Gastrocnemius medialis (tissue), 4 donors: ENCODE results near the gene ARHGAP1. TPM values are rescaled to one million over a fixed set of nuclear protein-coding genes. Genes with fewer than 3 reads are reported as not detected.
"Not testable (repeated sequence)": the region's sequence is repeated elsewhere in the genome, so short reads cannot be mapped to it uniquely, and the experiment has no call there.

Source experiments
- ATAC-seq, 2 donors: fragments of 150-250 bp; one replicate each; pipeline ENCODE4 v1.9.1; 2016
- DNase-seq, 2 donors: peaks; one replicate each; pipeline ENCODE4 v3.0.0-alpha.2; 2019
- H3K27ac ChIP-seq, 4 donors: fragments of 200-600 bp; sonication (generic); 1 replicate in 1 of 4; 2 replicates in 3 of 4; pipeline ENCODE4 v1.5.1; 2016 to 2018; ENCODE audit warnings: mild to moderate bottlenecking in 2 of 4, moderate library complexity in 1 of 4
- H3K27me3 ChIP-seq, 3 donors: fragments of 200-600 bp; sonication (generic) in 2 of 3; 1 replicate in 1 of 3; 2 replicates in 2 of 3; pipeline versions ENCODE4 v1.5.1 to v1.6.0; 2016 to 2019; ENCODE audit warnings: mild to moderate bottlenecking in 1 of 3, moderate library complexity in 1 of 3
- H3K36me3 ChIP-seq, 2 donors: fragments of 200-600 bp; sonication (generic) in 1 of 2; one replicate each; pipeline ENCODE4 v1.5.1; 2017 to 2018
- H3K4me1 ChIP-seq, 2 donors: fragments of 200-600 bp; sonication (generic) in 1 of 2; one replicate each; pipeline ENCODE4 v1.5.1; 2016 to 2017; ENCODE audit warnings: mild to moderate bottlenecking in 2 of 2
- H3K4me3 ChIP-seq, 4 donors: fragments of 200-600 bp; sonication (generic) in 3 of 4; 1 replicate in 1 of 4; 2 replicates in 3 of 4; pipeline ENCODE4 v1.5.1; 2016 to 2019; ENCODE audit warnings: mild to moderate bottlenecking in 2 of 4
- H3K9me3 ChIP-seq, 3 donors: fragments of 200-600 bp; sonication (generic) in 2 of 3; 1 replicate in 1 of 3; 2 replicates in 2 of 3; pipeline ENCODE4 v1.5.1; 2016 to 2019
- CTCF ChIP-seq, 5 experiments: fragments of 450-650 bp in 3 of 5; fragments of 200-600 bp in 2 of 5; sonication (generic) in 2 of 5; IDR thresholded peaks in 4 of 5; conservative IDR thresholded peaks in 1 of 5; 1 replicate in 4 of 5; 2 replicates in 1 of 5; pipeline ENCODE4 v1.5.1; 2016 to 2019; ENCODE audit warnings: antibody characterized with exemption in 5 of 5, mild to moderate bottlenecking in 3 of 5, moderate library complexity in 3 of 5
- POLR2A ChIP-seq, 2 donors: fragments of 450-650 bp; IDR thresholded peaks; one replicate each; pipeline ENCODE4 v1.6.1; 2017; ENCODE audit warnings: antibody characterized with exemption in 2 of 2, mild to moderate bottlenecking in 2 of 2, moderate library complexity in 2 of 2
- in situ Hi-C, 4 donors: fragments of 200-750 bp; cut with MboI; loops; one replicate each; pipeline versions ENCODE4 v1.15.0 to v1.8.0; 2017; ENCODE audit warnings: low sequenced_read_pairs in 4 of 4
- intact Hi-C: fragments of 100-400 bp; cut with DNase I; formaldehyde crosslinking; loops from one replicate; pipeline ENCODE4 v1.15.1; 2023; ENCODE audit warnings: low total_unique reads
- total RNA-seq, 4 donors: library from RNA; depleted of rRNA; stranded (reverse); fragments of >200 nt; gene quantifications; one replicate each; pipeline versions ENCODE4 v1.1.0 to v1.2.3, GENCODE V29; 2016

ARHGAP1 gene
- total RNA-seq, 4 donors from 2014 or later, result 11.1 to 34.8 (median 24.6) TPM

- Histone ChIP-seq H3K36me3 (no peaks in the 10 kb centered on the region), H3K27ac (no peak overlapping the region), H3K9me3 (no peaks in the 10 kb centered on the region), H3K4me1 (no peaks in the 10 kb centered on the region), H3K4me3 (no peak overlapping the region), H3K27me3 (no peaks in the 10 kb centered on the region)
- no peak for TF ChIP-seq CTCF (IDR thresholded peaks at IDR 0.05 in 4 of 5, conservative IDR thresholded peaks at IDR 0.05 in 1 of 5)
- no peak for TF ChIP-seq POLR2A (IDR thresholded peaks at IDR 0.05)
- DNase-seq (no peak), ATAC-seq (no peak)
- intact Hi-C loops, result no loop called here
- in situ Hi-C loops, result no loop called here
Observed at GRCh38 chr11:46721286-46721685, 20.9 kb upstream of the ARHGAP1 start.

DNA sequence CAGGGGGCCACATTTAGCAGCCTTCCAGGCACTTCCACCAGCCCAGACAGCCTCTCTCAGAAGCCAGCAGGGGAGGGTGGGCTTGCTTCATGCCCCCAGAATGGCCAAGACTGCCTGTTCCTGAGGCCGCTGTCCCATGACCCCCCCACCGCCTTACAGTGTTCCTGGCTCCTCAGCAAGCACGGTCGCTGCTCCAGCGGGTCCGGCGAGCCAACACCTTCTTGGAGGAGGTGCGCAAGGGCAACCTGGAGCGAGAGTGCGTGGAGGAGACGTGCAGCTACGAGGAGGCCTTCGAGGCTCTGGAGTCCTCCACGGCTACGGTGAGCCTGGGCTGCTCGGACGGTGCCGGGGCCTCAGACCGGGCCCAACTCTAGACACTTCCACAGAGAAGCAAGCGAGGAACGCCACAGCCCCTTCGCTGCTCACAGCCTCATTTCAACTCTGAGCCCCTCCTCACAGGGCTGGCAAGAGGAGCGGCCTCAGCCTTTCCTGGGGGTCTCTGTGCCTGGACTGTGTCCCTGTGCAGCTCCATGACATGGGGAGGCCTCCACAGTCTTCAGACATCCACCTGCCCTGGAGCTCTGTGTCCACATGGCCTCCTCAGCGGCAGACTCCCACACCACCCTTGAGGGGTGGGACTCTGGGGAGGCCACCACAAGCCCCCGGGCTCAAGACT is 19.3 kb upstream of the ARHGAP1 start:
- Histone ChIP-seq H3K9me3 (no peaks in the 10 kb centered on the region), H3K4me1 (peaks cover 0 to 4% of the 10 kb centered on the region in 2 donors), H3K36me3 (no peaks in the 10 kb centered on the region), H3K27ac (no peak overlapping the region), H3K4me3 (no peak overlapping the region), H3K27me3 (no peaks in the 10 kb centered on the region)
- ATAC-seq (no peak), DNase-seq (no peak)
- intact Hi-C loops, result no loop called here
- in situ Hi-C loops, result no loop called here
- TF ChIP-seq CTCF (IDR thresholded peaks at IDR 0.05 in 4 of 5, conservative IDR thresholded peaks at IDR 0.05 in 1 of 5) (no peak), POLR2A (IDR thresholded peaks at IDR 0.05) (no peak)

GRCh38 chr11:46719048-46719542 is 18.7 kb upstream of the ARHGAP1 start, which contains the start of gene F2:
F2 (plus strand) TSS chr11:46719213; CDS start chr11:46719236, 23 bp downstream.
- in situ Hi-C loops, result no loop called here
- no peaks in the 10 kb centered on the region for H3K9me3 ChIP-seq
- H3K4me3 ChIP-seq, result no peak within 1 kb of the TSS
- no peaks in the 10 kb centered on the region for H3K36me3 ChIP-seq
- TF ChIP-seq POLR2A (IDR thresholded peaks at IDR 0.05), result no peak
- no peak for TF ChIP-seq CTCF (IDR thresholded peaks at IDR 0.05 in 4 of 5, conservative IDR thresholded peaks at IDR 0.05 in 1 of 5)
- DNase-seq (no peak), ATAC-seq (no peak)
- no peaks in the 10 kb centered on the region for H3K27me3 ChIP-seq
- H3K4me1 ChIP-seq, result peaks cover 0 to 10% of the 10 kb centered on the region in 2 donors
- intact Hi-C loops, result no loop called here
- H3K27ac ChIP-seq, result no peak within 1 kb of the TSS

DNA sequence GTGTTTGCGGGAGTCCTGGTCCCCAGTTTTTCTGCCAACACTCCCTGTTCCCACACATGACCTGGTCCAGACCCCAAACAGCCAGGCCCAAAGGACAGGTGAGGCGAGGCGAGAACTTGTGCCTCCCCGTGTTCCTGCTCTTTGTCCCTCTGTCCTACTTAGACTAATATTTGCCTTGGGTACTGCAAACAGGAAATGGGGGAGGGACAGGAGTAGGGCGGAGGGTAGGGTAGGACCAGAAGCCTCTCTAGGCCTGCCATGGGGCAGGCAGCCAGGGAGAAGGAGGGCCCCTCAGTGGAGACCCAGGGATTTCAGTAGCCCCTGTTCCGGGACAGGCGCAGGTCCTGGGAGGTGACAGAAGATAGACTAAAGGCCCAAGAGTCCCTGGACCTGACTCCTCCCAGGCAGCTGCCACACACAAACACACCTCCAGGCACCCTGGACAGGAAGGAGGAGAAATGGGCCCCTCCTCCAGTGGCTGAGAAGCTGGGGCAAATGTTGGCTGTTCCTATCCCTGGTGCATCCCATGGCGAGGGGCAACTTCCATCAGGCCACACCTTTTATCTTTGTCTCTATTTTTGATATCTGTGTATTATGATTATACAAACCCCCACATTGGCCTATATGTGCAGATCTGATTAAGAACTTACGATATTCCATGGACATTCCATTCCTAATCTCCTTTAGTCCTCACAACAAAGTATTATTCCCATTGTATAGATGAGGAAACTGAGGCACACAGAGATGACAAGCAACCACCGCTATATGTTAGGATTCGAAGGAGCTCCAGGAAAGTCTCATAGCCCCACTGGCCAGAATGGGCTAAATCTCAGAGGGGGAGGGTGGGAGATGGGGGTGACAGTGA is 18.0 kb upstream of the ARHGAP1 start:
- Histone ChIP-seq H3K36me3 (no peaks in the 10 kb centered on the region), H3K27ac (no peak overlapping the region), H3K27me3 (no peaks in the 10 kb centered on the region), H3K4me3 (no peak overlapping the region), H3K9me3 (no peaks in the 10 kb centered on the region), H3K4me1 (peaks cover 2 to 15% of the 10 kb centered on the region in 2 donors)
- intact Hi-C loops, result no loop called here
- no peak for DNase-seq
- in situ Hi-C loops, result no loop called here
- ATAC-seq, result no peak
- TF ChIP-seq CTCF (IDR thresholded peaks at IDR 0.05 in 4 of 5, conservative IDR thresholded peaks at IDR 0.05 in 1 of 5) (no peak), POLR2A (IDR thresholded peaks at IDR 0.05) (no peak)

GRCh38 chr11:46717825-46718154 is 17.4 kb upstream of the ARHGAP1 start:
- H3K4me3 ChIP-seq, intact Hi-C loops, ATAC-seq, H3K36me3 ChIP-seq, DNase-seq, H3K9me3 ChIP-seq, H3K27ac ChIP-seq, H3K27me3 ChIP-seq, in situ Hi-C loops: not testable (repeated sequence)
- H3K4me1 ChIP-seq, result peaks cover 4 to 21% of the 10 kb centered on the region in 2 donors
